Ovary (tissue), 10 donors: ENCODE measurements around the gene SAV1. TPM values are rescaled to one million over a fixed set of nuclear protein-coding genes. Genes with fewer than 3 reads are reported as not detected.

Source experiments
- DNase-seq, 5 donors: peaks; one replicate each; pipeline ENCODE4 v3.0.0-alpha.2; 2019 to 2020
- H3K27ac ChIP-seq, 2 donors: fragments of 200-600 bp; one replicate each; pipeline versions ENCODE4 v1.5.1 to v1.8.0; 2019 to 2022
- H3K27me3 ChIP-seq: fragments of 200-600 bp; one replicate; pipeline ENCODE4 v1.8.0; 2022
- H3K36me3 ChIP-seq: fragments of 200-600 bp; sonication (generic); one replicate; pipeline ENCODE4 v1.5.1; 2019
- H3K4me1 ChIP-seq: one replicate; pipeline ENCODE4 v1.8.1; 2013; ENCODE audit warnings: mild to moderate bottlenecking, moderate library complexity; ENCODE audit not compliant: insufficient read depth
- H3K4me3 ChIP-seq: fragments of 200-600 bp; sonication (generic); one replicate; pipeline ENCODE4 v1.5.1; 2017
- H3K9me3 ChIP-seq, 2 donors: fragments of 200-600 bp in 1 of 2; sonication (generic) in 1 of 2; one replicate each; pipeline versions ENCODE4 v1.5.1 to v1.8.1; 2013 to 2019; ENCODE audit warnings: mild to moderate bottlenecking in 1 of 2, moderate library complexity in 1 of 2
- CTCF ChIP-seq, 3 donors: fragments of 450-650 bp in 2 of 3; fragments of 200-600 bp in 1 of 3; IDR thresholded peaks; one replicate each; pipeline versions ENCODE4 v1.5.1 to v1.8.0; 2016 to 2022; ENCODE audit warnings: antibody characterized with exemption in 3 of 3, mild to moderate bottlenecking in 1 of 3
- EP300 ChIP-seq: sonication (generic); formaldehyde crosslinking; IDR thresholded peaks from one replicate; pipeline ENCODE4 v1.6.1; 2017; ENCODE audit warnings: antibody characterized with exemption
- POLR2A ChIP-seq: fragments of 450-650 bp; IDR thresholded peaks from one replicate; pipeline ENCODE4 v1.6.1; 2017; ENCODE audit warnings: antibody characterized with exemption, mild to moderate bottlenecking, moderate library complexity
- WGBS, 3 donors: extraction: QIAGEN DNeasy Blood & Tissue Kit in 1 of 3; methylation state at CpG; one replicate each; pipeline versions ENCODE4 v1.1.5 to v1.1.7; 2013 to 2017; 5-methylcytosine and 5-hydroxymethylcytosine counted together
- intact Hi-C, 4 donors: fragments of 100-400 bp; cut with DNase I; formaldehyde crosslinking; loops; one replicate each; pipeline versions ENCODE4 v1.11.0 to v1.15.1; 2022 to 2023
- long read RNA-seq, 3 donors: library from polyadenylated mRNA in 2 of 3; unstranded in 2 of 3; transcript quantifications; one replicate each; pipeline ENCODE4 v2.0.0 and lab custom pipeline, GENCODE V29; 2021 to 2026
- polyA plus RNA-seq, 2 donors: library from polyadenylated mRNA; stranded (reverse); fragments of 200-250 nt in 1 of 2; fragments of 350-450 nt in 1 of 2; fragmentation: Illumina TruSeq in 1 of 2; extraction: RNeasy Lipid Tissue Mini Kit (QIAGEN cat#74804) in 1 of 2; gene quantifications; one replicate each; pipeline ENCODE4 v1.2.3, GENCODE V29; 2013 to 2014
- total RNA-seq, 7 donors: library from RNA; depleted of rRNA in 2 of 7; stranded (reverse); fragments of >200 nt in 2 of 7; fragmentation: NEBNext Ultra II Directional in 3 of 7; extraction: Animal tissue kit (Norgen Biotek cat#: 25700) in 3 of 7; gene quantifications; one replicate each; pipeline versions ENCODE4 v1.1.0 to v1.2.4, GENCODE V29; 2016 to 2023
- donor health status: DM: no; HTN: no; CAD: no; lungs with moderate emphysema.
- donor health status: DM: no; HTN: no; CAD: no.
- donor health status: Bipolar disorder and iron deficiency.
- donor health status: DM: yes; HTN: yes; CAD: no.
- donor health status: DM: no; HTN: no; CAD: no.
- donor health status: DM: yes; HTN: yes; CAD: no.

Gene SAV1
- total RNA-seq (10 to 100 TPM; 35.3 to 49.9 (median 45.8) TPM), polyA plus RNA-seq (10 to 100 TPM; 30.5 to 48.7 TPM)
- long read RNA-seq, donor 1, partial matches to known transcripts, result 4 of 12 reads
- long read RNA-seq, donor 1, other reads (novel, unspliced or antisense), result 3 of 12 reads
- long read RNA-seq, donor 2, transcript SAV1-201 (5 exons, 3,063 nt), result major isoform, 13 of 16 reads
- long read RNA-seq, donor 2, partial matches to known transcripts, result 0 of 16 reads
- long read RNA-seq, donor 2, other reads (novel, unspliced or antisense), result 0 of 16 reads
- long read RNA-seq, donor 3, transcript SAV1-201 (5 exons, 3,063 nt), result major isoform, 139 of 157 reads
- long read RNA-seq, donor 3, partial matches to known transcripts, result 12 of 157 reads
- long read RNA-seq, donor 3, other reads (novel, unspliced or antisense), result 6 of 157 reads

DNA sequence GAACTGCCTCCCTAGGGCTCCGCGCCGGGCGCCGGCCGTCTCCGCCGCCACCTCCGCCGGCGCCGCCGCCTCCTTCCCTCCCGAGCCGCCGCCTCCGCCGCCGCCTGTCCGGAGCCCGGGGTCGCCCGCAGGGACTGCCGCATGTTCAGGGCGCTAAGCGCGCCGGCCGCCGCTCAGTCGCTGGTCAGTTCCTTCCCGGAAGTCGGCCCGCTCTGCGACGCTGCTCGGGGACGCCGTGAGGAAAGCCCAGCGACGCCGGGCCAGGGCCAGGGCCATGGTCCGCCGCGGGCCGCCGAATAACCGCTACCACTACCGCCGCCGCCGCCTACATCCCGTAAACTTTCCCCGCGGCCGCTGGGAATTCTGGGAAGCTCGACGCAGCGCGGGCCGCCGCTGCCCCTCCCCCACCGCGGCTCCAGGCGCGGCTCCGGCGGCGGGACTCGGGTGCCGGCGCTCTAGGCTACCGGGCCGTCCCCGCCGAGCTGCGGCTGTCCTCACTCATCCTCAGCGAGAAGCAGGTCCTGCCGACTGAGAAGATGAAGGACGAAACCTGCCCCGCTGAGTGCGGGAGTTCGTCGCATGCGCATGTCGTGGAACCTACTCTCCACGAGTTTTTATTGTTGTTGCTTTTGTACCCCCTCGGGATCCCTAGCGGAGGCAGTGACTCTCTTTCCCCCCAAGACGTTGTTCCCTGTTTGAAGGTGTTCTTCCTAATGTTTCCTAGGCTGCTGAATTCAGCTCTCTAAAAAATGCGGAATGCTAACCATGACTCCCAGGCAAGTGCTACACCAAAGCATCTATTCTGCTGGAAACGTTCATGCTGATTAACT lies at the start of gene SAV1:
Gene SAV1 (minus strand): TSS at position 311 of the 830 bp plus-strand sequence. CDS start 339 bp downstream, outside the sequence.
- intact Hi-C loops, result loop anchor here in 1 of 4 donors (5.0 kb wide), 1 partner anchor 326 kb away; no protein-coding TSS in a partner anchor
- H3K4me1 ChIP-seq, result peaks cover 2% of the 10 kb centered on the region
- peak within 1 kb of the TSS; percentile 79 for H3K4me3 ChIP-seq
- no peaks in the 10 kb centered on the region for H3K9me3 ChIP-seq
- no peaks in the 10 kb centered on the region for H3K36me3 ChIP-seq
- H3K27ac ChIP-seq, result peak within 1 kb of the TSS; percentile 94 to 99
- DNase-seq, result peak; percentile 85 to 91 (median 89)
- H3K27me3 ChIP-seq, result no peaks in the 10 kb centered on the region
- peak; percentile 92 for TF ChIP-seq POLR2A
- TF ChIP-seq CTCF (IDR thresholded peaks at IDR 0.05), result peak in 2 of 3 donors; percentile 16 to 33
- TF ChIP-seq EP300, result peak; percentile 65
- 0% methylated on average over 30 to 92 of the region's 92 CpGs for WGBS, 3 donors

DNA sequence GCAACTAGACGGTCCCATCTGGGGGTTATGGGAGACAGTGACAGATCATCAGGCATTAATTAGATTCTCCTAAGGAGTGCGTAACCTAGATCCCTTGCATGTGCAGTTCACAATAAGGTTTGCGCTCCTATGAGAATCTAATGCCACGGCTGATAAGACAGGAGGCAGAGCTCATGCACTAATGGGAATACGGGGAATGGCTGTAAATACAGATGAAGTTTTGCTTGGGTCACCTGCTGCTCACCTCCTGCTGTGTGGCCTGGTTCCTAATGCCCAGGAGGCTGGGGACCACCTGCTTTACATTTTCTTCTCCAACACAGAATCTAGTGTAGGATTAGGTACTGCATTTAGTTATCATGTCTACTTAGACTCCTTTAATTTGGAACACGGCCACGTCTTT lies 49.7 kb upstream of the SAV1 start:
- no peak for TF ChIP-seq CTCF (IDR thresholded peaks at IDR 0.05)
- TF ChIP-seq POLR2A, result no peak
- TF ChIP-seq EP300, result no peak
- H3K4me1 ChIP-seq, result no peaks in the 10 kb centered on the region
- WGBS, 3 donors, result 54 to 70% (median 61%) methylated on average over 7 of the region's 7 CpGs
- no peak overlapping the region for H3K4me3 ChIP-seq
- DNase-seq, result no peak
- H3K27ac ChIP-seq, result no peak overlapping the region
- intact Hi-C loops, result no loop called here
- no peaks in the 10 kb centered on the region for H3K9me3 ChIP-seq
- H3K27me3 ChIP-seq, result no peaks in the 10 kb centered on the region
- no peaks in the 10 kb centered on the region for H3K36me3 ChIP-seq

GRCh38 chr14:50714450-50715073 lies 46.5 kb upstream of the SAV1 start:
- TF ChIP-seq CTCF (IDR thresholded peaks at IDR 0.05) (peak in 1 of 3 donors; percentile 21), POLR2A (no peak), EP300 (no peak)
- H3K27me3 ChIP-seq, result no peaks in the 10 kb centered on the region
- WGBS, 3 donors, result 74 to 79% (median 76%) methylated on average over 2 of the region's 2 CpGs
- DNase-seq, result no peak
- H3K27ac ChIP-seq, result no peak overlapping the region
- no peak overlapping the region for H3K4me3 ChIP-seq
- H3K9me3 ChIP-seq, result no peaks in the 10 kb centered on the region
- H3K4me1 ChIP-seq, result no peaks in the 10 kb centered on the region
- intact Hi-C loops, result no loop called here
- H3K36me3 ChIP-seq, result no peaks in the 10 kb centered on the region

GRCh38 chr14:50711043-50711442 lies 42.9 kb upstream of the SAV1 start:
- H3K4me3 ChIP-seq, result no peak overlapping the region
- no peaks in the 10 kb centered on the region for H3K9me3 ChIP-seq
- 92 to 96% (median 93%) methylated on average over 3 of the region's 3 CpGs for WGBS, 3 donors
- TF ChIP-seq CTCF (IDR thresholded peaks at IDR 0.05), result no peak
- TF ChIP-seq POLR2A, result no peak
- no peak for TF ChIP-seq EP300
- no peaks in the 10 kb centered on the region for H3K36me3 ChIP-seq
- intact Hi-C loops, result no loop called here
- DNase-seq, result no peak
- no peak overlapping the region for H3K27ac ChIP-seq
- no peaks in the 10 kb centered on the region for H3K4me1 ChIP-seq
- no peaks in the 10 kb centered on the region for H3K27me3 ChIP-seq
